ENCODE data around the gene WFIKKN2.

The WFIKKN2 gene

DNA sequence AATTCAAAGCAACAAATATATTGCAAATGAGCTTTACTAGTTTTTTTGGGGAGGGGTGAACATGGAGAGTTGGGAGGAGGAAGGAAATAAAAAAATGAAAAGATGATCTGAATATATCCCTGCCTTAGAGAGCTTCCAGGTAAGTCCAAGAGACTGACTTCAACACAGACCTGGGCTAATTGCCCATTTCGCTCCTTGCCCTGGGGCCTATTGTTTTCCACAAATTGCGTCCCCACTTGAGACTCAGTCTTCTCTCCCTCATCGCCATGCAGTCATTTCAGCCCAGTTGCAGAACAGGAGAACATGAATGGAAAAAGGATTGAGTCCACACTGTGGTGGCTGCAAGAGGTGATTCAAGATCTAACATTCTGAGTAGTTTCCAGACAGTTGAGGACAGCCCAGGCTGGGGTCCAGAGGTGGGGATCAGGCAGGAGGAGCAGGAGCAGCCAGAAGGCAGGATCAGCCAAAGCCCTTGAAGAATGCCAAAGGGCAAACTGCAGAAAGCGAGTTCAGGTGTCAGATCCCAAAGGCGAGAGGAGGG, 52.4 kb downstream of the WFIKKN2 start:
- ChIA-PET POLR2A (interaction anchor here (1.5 kb wide), 1 partner anchor 21 kb away, joined by 5 read pairs; the partner anchor contains the start of gene TOB1), CTCF (interaction anchor here (1.0 kb wide), 1 partner anchor 24 kb away, joined by 8 read pairs; no protein-coding TSS in a partner anchor)
- DNase-seq (ENCODE audit: extremely low spot score) = no peak
- TF ChIP-seq HDGF (IDR thresholded peaks at IDR 0.05; ENCODE audit: borderline replicate concordance) (no peak), L3MBTL2 (conservative IDR thresholded peaks at IDR 0.05) (no peak), NFRKB (IDR thresholded peaks at IDR 0.05) (no peak), BHLHE40 (IDR thresholded peaks at IDR 0.05; ENCODE audit: borderline replicate concordance) (no peak), FOXK2 (IDR thresholded peaks at IDR 0.05) (no peak), SP1 (IDR thresholded peaks at IDR 0.05) (no peak), FOXA1 (IDR thresholded peaks at IDR 0.05) (no peak), ARNT (IDR thresholded peaks at IDR 0.05) (no peak), LEF1 (IDR thresholded peaks at IDR 0.05; ENCODE audit: borderline replicate concordance) (no peak), CTBP1 (IDR thresholded peaks at IDR 0.05; ENCODE audit: borderline replicate concordance) (no peak), ZNF384 (IDR thresholded peaks at IDR 0.05) (no peak), ELF4 (IDR thresholded peaks at IDR 0.05) (no peak), TARDBP (IDR thresholded peaks at IDR 0.05) (no peak), FOXM1 (IDR thresholded peaks at IDR 0.05; ENCODE audit: borderline replicate concordance) (no peak)

- CTCF ChIA-PET = interaction anchor here (1.0 to 1.3 kb wide), 4 partner anchors 14 to 67 kb away, joined by 3 read pairs; no protein-coding TSS in a partner anchor
- TF ChIP-seq L3MBTL2 (conservative IDR thresholded peaks at IDR 0.05) (no peak), BHLHE40 (IDR thresholded peaks at IDR 0.05; ENCODE audit: borderline replicate concordance) (no peak), LEF1 (IDR thresholded peaks at IDR 0.05; ENCODE audit: borderline replicate concordance) (no peak), ELF4 (IDR thresholded peaks at IDR 0.05) (no peak), TARDBP (IDR thresholded peaks at IDR 0.05) (no peak), FOXA1 (IDR thresholded peaks at IDR 0.05) (no peak), CTBP1 (IDR thresholded peaks at IDR 0.05; ENCODE audit: borderline replicate concordance) (no peak), FOXM1 (IDR thresholded peaks at IDR 0.05; ENCODE audit: borderline replicate concordance) (no peak), ARNT (IDR thresholded peaks at IDR 0.05) (no peak), FOXK2 (IDR thresholded peaks at IDR 0.05) (no peak), ZNF384 (IDR thresholded peaks at IDR 0.05) (no peak), SP1 (IDR thresholded peaks at IDR 0.05) (no peak), NFRKB (IDR thresholded peaks at IDR 0.05) (no peak), HDGF (IDR thresholded peaks at IDR 0.05; ENCODE audit: borderline replicate concordance) (no peak), SUZ12 (IDR thresholded peaks at IDR 0.05) (no peak), PKNOX1 (IDR thresholded peaks at IDR 0.05) (no peak)
- no peak for DNase-seq (ENCODE audit: extremely low spot score)
- POLR2A ChIA-PET = interaction anchor here (0.9 to 2.7 kb wide), 2 partner anchors 10 to 23 kb away, joined by 3 to 10 read pairs; partner anchors contain the start of gene TOB1
These were observed 54.2 kb downstream of the WFIKKN2 start for GRCh38 chr17:50889528-50890118.

GRCh38 chr17:50890675-50891516, 55.5 kb downstream of the WFIKKN2 start:
- TF ChIP-seq FOXM1 (IDR thresholded peaks at IDR 0.05; ENCODE audit: borderline replicate concordance) (no peak), ARNT (IDR thresholded peaks at IDR 0.05) (no peak), SUZ12 (IDR thresholded peaks at IDR 0.05) (no peak), HDGF (IDR thresholded peaks at IDR 0.05; ENCODE audit: borderline replicate concordance) (no peak), FOXA1 (IDR thresholded peaks at IDR 0.05) (no peak), FOXK2 (IDR thresholded peaks at IDR 0.05) (no peak), BHLHE40 (IDR thresholded peaks at IDR 0.05; ENCODE audit: borderline replicate concordance) (no peak), SP1 (IDR thresholded peaks at IDR 0.05) (no peak), TARDBP (IDR thresholded peaks at IDR 0.05) (no peak), CTBP1 (IDR thresholded peaks at IDR 0.05; ENCODE audit: borderline replicate concordance) (no peak), LEF1 (IDR thresholded peaks at IDR 0.05; ENCODE audit: borderline replicate concordance) (no peak), NFRKB (IDR thresholded peaks at IDR 0.05) (no peak), ZNF384 (IDR thresholded peaks at IDR 0.05) (no peak), PKNOX1 (IDR thresholded peaks at IDR 0.05) (no peak), L3MBTL2 (conservative IDR thresholded peaks at IDR 0.05) (no peak), ELF4 (IDR thresholded peaks at IDR 0.05) (no peak)
- CTCF ChIA-PET = interaction anchor here (1.3 kb wide), 1 partner anchor 66 kb away, joined by 3 read pairs; no protein-coding TSS in a partner anchor
- POLR2A ChIA-PET = interaction anchor here (2.7 kb wide), 1 partner anchor 24 kb away, joined by 10 read pairs; the partner anchor contains the start of gene TOB1
- no peak for DNase-seq (ENCODE audit: extremely low spot score)

DNA sequence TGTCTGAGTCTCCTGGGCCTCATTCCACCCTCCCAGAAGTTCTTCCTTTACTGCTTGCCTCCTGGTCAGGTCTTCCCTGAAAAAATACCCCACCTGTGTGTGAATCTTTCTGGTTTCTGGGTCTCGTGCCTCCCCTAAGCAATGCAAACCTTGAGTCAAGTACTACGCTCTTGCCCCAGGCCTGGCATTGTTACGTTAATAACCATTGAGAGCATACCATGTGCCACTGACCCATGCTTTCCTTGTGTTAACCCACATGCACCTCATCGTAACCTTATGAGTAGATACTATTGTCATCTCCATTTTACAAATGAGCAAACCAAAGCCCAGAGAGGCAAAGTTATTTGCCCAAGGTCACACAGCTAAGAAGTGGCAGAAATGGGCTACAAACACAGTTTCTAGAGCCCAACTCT, 56.2 kb downstream of the WFIKKN2 start:
- TF ChIP-seq NFRKB (IDR thresholded peaks at IDR 0.05) (no peak), SUZ12 (IDR thresholded peaks at IDR 0.05) (no peak), FOXK2 (IDR thresholded peaks at IDR 0.05) (no peak), LEF1 (IDR thresholded peaks at IDR 0.05; ENCODE audit: borderline replicate concordance) (no peak), ARNT (IDR thresholded peaks at IDR 0.05) (no peak), HDGF (IDR thresholded peaks at IDR 0.05; ENCODE audit: borderline replicate concordance) (no peak), PKNOX1 (IDR thresholded peaks at IDR 0.05) (no peak), SP1 (IDR thresholded peaks at IDR 0.05) (no peak), ZNF384 (IDR thresholded peaks at IDR 0.05) (no peak), BHLHE40 (IDR thresholded peaks at IDR 0.05; ENCODE audit: borderline replicate concordance) (no peak), L3MBTL2 (conservative IDR thresholded peaks at IDR 0.05) (no peak), TARDBP (IDR thresholded peaks at IDR 0.05) (no peak)
- CTCF ChIA-PET = no interaction called here
- DNase-seq (ENCODE audit: extremely low spot score) = no peak
- POLR2A ChIA-PET = interaction anchor here (2.7 kb wide), 1 partner anchor 25 kb away, joined by 10 read pairs; the partner anchor contains the start of gene TOB1

Measured in HEK293T (cell line).